Vagina (tissue), 2 donors: ENCODE measurements around the gene RMND5A.

Source experiments
- POLR2A ChIP-seq, 2 donors: fragments of 450-650 bp; IDR thresholded peaks; one replicate each; pipeline ENCODE4 v1.6.1; 2017; ENCODE audit warnings: antibody characterized with exemption in 2 of 2, mild to moderate bottlenecking in 2 of 2, moderate library complexity in 2 of 2
- POLR2AphosphoS5 ChIP-seq, 2 donors: sonication (generic); formaldehyde crosslinking; IDR thresholded peaks; one replicate each; pipeline ENCODE4 v1.9.0; 2017; ENCODE audit warnings: antibody characterized with exemption in 2 of 2, mild to moderate bottlenecking in 2 of 2, low read depth in 1 of 2; ENCODE audit not compliant: insufficient read depth in 1 of 2
- TF ChIP-seq, protein P1 (sequence below), 3 experiments: fragments of 450-650 bp in 2 of 3; fragments of 200-600 bp in 1 of 3; sonication (generic) in 1 of 3; IDR thresholded peaks; one replicate each; pipeline ENCODE4 v1.5.1; 2017 to 2019; ENCODE audit warnings: antibody characterized with exemption in 3 of 3, mild to moderate bottlenecking in 2 of 3, moderate library complexity in 2 of 3

DNA sequence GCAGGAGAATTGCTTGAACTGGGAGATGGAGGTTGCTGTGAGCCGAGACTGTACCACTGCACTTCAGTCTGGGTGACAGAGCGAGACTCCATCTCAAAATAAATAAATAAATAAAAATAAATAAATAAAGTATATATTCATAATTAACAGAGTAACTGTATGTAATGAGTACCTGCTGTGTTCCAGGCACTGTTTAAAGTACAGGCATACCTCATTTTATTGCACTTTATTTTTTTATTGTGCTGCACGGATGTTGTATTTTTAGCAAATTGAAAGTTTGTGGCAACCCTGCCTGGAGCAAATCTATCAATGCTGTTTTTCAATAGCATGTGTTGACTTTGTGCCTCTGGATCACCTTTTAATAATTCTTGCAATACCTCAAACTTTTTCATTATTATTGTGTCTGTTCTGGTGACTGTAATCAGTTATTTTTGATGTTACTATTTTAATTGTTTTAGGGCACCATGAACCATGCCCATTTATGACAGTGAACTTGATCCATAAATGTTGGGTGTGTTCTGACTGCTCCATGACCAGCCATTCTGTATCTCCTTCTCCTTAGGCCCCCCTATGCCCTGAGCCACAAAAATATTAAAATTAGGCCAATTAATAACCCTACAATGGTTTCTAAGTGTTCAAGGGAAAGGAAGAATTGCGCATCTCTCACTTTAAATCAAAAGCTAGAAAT, 98.2 kb downstream of the RMND5A start:
- TF ChIP-seq, protein P1, sequence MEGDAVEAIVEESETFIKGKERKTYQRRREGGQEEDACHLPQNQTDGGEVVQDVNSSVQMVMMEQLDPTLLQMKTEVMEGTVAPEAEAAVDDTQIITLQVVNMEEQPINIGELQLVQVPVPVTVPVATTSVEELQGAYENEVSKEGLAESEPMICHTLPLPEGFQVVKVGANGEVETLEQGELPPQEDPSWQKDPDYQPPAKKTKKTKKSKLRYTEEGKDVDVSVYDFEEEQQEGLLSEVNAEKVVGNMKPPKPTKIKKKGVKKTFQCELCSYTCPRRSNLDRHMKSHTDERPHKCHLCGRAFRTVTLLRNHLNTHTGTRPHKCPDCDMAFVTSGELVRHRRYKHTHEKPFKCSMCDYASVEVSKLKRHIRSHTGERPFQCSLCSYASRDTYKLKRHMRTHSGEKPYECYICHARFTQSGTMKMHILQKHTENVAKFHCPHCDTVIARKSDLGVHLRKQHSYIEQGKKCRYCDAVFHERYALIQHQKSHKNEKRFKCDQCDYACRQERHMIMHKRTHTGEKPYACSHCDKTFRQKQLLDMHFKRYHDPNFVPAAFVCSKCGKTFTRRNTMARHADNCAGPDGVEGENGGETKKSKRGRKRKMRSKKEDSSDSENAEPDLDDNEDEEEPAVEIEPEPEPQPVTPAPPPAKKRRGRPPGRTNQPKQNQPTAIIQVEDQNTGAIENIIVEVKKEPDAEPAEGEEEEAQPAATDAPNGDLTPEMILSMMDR (IDR thresholded peaks at IDR 0.05): no peak
- TF ChIP-seq POLR2A (IDR thresholded peaks at IDR 0.05): no peak
- no peak for TF ChIP-seq POLR2AphosphoS5 (IDR thresholded peaks at IDR 0.05; ENCODE audit: insufficient read depth in 1 of 2, low read depth in 1 of 2)
